IPS DF 4.7 (cell line): ENCODE measurements around the gene CSPG4.
"Not testable (repeated sequence)": the region's sequence is repeated elsewhere in the genome, so short reads cannot be mapped to it uniquely, and the experiment has no call there.

Source experiments
- DNase-seq: peaks from one replicate; pipeline ENCODE4 v3.0.0-alpha.2; 2013; ENCODE audit warnings: low spot score; ENCODE audit errors: extremely low read depth

Gene CSPG4

GRCh38 chr15:75693028-75693427, 19.6 kb downstream of the CSPG4 start:
- not testable (repeated sequence) for DNase-seq

- not testable (repeated sequence) for DNase-seq
These were observed 20.3 kb downstream of the CSPG4 start for GRCh38 chr15:75692311-75692710.

GRCh38 chr15:75689429-75689828, 23.2 kb downstream of the CSPG4 start:
- not testable (repeated sequence) for DNase-seq

GRCh38 chr15:75688831-75689230, 23.8 kb downstream of the CSPG4 start:
- DNase-seq, result no peak

- DNase-seq, result no peak
These were observed 24.4 kb downstream of the CSPG4 start for GRCh38 chr15:75688278-75688557.

- DNase-seq, result no peak
These were observed 25.0 kb downstream of the CSPG4 start for GRCh38 chr15:75687486-75688277.

- not testable (repeated sequence) for DNase-seq
These were observed 26.4 kb downstream of the CSPG4 start for GRCh38 chr15:75686212-75686642.

- no peak for DNase-seq
These were observed 27.5 kb downstream of the CSPG4 start for GRCh38 chr15:75685195-75685594.

- no peak for DNase-seq
These were observed 28.0 kb downstream of the CSPG4 start for GRCh38 chr15:75684648-75685047.

- peak; percentile 85 for DNase-seq
These were observed 28.9 kb downstream of the CSPG4 start for GRCh38 chr15:75683646-75684312.

- DNase-seq, result no peak
These were observed 30.2 kb downstream of the CSPG4 start for GRCh38 chr15:75682181-75683135.

- DNase-seq, result no peak
These were observed 32.5 kb downstream of the CSPG4 start for GRCh38 chr15:75680007-75680789.

GRCh38 chr15:75678324-75678690, 34.3 kb downstream of the CSPG4 start:
- DNase-seq, result not testable (repeated sequence)

GRCh38 chr15:75677465-75678323, 35.0 kb downstream of the CSPG4 start:
- DNase-seq, result no peak

- DNase-seq, result no peak
These were observed 35.8 kb downstream of the CSPG4 start for GRCh38 chr15:75676688-75677464.

GRCh38 chr15:75675579-75676404, 36.9 kb downstream of the CSPG4 start:
- no peak for DNase-seq

GRCh38 chr15:75674366-75674765, 38.3 kb downstream of the CSPG4 start:
- no peak for DNase-seq

GRCh38 chr15:75673426-75674235, 39.0 kb downstream of the CSPG4 start:
- DNase-seq, result no peak
